GM19438 (cell line): ENCODE measurements around the gene AHRR.
"Not testable (repeated sequence)": the region's sequence is repeated elsewhere in the genome, so short reads cannot be mapped to it uniquely, and the experiment has no call there.

Source experiments
- ATAC-seq: cut with Tn5 transposase; IDR thresholded peaks from one replicate; pipeline ENCODE4 v1.9.1; 2021; ENCODE audit warnings: low read depth; ENCODE audit not compliant: unreplicated experiment

AHRR gene

DNA sequence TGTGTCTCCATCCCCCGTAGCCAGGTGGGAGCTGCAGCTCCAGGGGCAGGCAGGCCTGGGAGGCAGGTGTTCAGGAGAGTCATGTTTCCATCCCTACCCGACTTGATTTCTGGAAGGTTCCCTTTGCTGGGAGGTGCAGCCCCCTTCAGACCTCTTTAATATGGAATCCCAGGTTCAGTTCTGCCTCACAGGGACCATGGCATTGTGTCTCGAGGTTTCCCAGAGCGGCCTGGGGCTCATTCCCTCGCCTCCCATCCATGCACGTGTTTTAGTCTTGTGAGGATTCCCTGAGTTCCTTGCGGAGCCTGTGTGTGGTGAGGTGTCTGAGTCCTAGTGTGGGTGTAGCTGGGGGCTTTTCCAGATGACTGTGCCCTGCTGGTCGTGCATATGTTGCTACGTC lies 16.5 kb upstream of the AHRR start:
- ATAC-seq = no peak

GRCh38 chr5:305459-305858 lies 16.1 kb upstream of the AHRR start:
- no peak for ATAC-seq

- ATAC-seq = no peak
Observed at GRCh38 chr5:306011-306805, 15.3 kb upstream of the AHRR start.

GRCh38 chr5:307306-307705 lies 14.2 kb upstream of the AHRR start:
- no peak for ATAC-seq

DNA sequence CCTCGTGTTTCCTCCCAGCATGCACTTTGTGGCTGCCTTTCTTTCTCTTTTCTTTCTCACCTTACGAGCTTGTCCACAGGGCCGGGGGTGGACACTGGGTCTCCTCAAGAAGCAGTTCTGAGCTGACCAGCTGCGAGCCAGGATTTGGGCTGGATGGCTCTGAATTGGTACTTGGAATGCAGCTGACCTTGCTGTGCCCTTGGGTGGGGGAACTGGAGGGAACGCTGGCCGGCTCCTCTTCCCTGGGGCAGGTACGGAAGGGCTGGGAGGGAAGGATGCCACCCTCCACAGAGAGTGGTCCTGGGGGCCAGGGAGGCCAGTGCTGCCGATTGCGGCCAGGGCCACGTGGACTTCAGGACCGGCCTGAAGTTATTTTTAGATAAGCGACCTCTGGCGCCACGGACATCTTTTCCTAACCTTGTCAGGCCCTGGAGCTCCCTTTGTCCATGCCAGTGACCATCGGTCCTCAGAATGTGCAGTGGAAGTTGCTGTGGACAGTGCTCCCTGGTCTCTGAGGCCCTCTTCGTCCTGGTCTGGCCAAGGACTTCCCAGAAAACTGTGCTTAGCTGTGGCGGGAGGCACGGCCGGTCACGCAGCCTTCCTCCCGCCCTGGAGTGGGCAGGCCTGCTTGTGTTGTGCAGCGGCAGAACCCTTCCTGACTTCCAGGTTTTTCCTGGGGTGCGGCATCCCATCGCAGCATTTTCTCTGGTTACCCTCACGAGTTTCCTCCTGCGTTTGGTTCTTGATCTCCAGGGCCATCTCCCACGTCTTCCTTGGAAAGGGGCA lies 13.5 kb upstream of the AHRR start:
- no peak for ATAC-seq

GRCh38 chr5:308672-309271 lies 12.7 kb upstream of the AHRR start:
- ATAC-seq = no peak

GRCh38 chr5:309831-310230 lies 11.7 kb upstream of the AHRR start:
- not testable (repeated sequence) for ATAC-seq

- ATAC-seq = no peak
Observed at GRCh38 chr5:310516-310915, 11.0 kb upstream of the AHRR start.

- no peak for ATAC-seq
Observed at GRCh38 chr5:310941-311434, 10.5 kb upstream of the AHRR start.

- ATAC-seq = no peak
Observed at GRCh38 chr5:311963-312362, 9.6 kb upstream of the AHRR start.

DNA sequence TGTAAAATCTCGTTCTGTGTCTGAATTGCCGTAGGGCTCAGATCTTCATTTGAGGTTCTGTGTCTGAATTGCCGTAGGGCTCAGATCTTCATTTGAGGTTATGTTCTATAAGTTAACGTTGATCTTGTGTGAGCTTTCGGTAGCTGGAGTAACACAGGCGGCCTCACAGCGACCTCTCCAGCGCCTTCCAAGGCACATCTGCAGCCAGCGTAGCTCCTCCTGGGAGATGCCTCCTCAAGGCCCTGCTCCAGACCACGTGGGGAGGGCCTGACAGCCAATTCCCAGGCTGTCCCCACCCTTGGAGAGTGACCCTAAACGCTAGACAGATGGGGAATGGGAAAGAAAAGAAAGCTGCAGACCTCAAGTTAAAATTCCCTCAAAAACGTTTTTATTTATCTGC lies 8.7 kb upstream of the AHRR start:
- ATAC-seq = no peak

DNA sequence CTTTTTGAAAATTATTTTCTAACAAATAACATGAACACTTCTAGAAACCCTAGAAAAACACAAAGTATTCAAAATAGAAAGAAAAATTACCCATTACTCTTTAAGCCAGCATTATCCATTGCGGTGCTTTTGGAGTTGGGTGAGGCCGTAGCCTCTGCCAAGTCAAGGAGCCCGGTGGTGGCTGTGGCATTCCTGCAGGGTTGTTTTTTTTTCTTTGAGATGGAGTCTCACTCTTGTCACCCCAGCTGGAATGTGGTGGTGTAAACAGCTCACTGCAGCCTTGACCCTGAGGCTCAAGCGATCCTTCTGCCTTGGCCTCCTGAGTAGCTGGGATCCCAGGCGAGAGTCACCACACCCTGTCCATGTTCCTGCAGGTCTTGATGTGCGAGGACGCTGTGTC lies 8.2 kb upstream of the AHRR start:
- no peak for ATAC-seq

DNA sequence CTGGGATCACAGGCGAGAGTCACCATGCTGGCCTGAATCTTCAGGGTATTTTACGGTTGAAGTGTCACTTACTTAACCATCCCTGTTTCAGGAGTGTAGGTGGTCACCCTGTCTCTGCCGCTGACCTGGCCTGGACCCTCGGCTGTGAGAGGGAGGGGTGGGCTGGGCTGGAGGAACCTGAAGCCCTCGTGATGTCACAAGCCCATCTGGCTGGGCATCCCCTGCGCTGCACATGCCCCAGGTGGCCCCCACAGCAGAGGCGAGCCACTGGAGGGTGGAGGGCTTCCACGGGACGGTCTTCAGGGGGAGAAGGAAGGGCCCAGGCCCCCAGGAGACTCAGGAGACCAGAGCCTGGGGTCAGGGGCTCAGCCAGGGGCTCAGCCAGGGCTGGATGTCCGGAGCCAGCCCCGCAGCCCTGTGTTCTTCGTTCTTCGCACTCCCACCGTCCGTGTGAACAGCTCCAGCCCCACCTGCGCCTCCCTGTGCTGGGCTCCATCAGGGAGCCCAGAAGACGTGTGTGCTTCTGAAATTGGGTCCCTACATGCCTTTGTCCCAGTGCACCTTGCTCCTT lies 7.6 kb upstream of the AHRR start:
- ATAC-seq = no peak

GRCh38 chr5:314676-315487 lies 6.6 kb upstream of the AHRR start:
- ATAC-seq = no peak

GRCh38 chr5:315488-316209 lies 5.9 kb upstream of the AHRR start:
- no peak for ATAC-seq

DNA sequence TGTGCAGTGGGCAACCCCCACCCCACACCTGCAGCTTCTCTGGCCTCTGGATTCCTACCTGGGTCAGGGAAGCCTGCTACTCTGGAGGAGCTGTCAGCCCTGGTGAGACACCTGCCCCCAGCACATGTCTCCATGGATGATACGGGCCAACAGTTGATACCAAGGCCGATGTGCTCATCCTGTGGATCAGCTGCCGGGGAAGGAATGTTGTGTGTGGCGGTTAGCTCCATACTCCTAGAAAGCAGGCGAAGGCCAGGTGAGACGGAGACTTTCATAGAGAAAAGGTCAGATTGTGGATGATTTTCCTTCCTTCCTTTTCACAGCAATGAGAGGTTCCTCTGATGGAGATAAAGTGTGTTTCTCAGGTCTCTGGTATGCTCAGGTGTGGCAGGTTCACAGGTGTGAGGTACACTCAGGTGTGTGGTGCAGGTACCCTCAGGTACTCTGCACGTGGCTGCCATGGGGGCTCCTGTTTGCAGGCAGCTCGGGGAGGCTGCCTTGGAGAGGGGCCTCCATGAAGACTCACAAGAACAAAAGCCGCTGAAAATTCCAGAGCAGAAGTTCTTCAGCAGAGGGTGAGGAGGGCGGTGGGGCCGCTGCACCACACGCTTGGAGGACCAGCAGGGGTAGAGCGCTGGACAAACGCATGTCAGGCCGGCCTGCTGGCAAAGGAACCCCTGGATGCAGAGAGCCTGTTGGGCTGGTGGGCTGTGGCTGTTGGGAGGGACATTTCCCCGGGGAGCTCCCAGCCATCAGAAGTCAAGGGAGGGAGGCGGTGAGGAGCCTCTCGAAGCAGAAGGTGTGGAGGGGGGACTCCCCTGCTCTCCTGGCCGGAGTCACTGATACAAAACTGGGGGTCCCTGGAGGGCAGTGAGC lies 5.1 kb upstream of the AHRR start:
- ATAC-seq = peak; percentile 2

DNA sequence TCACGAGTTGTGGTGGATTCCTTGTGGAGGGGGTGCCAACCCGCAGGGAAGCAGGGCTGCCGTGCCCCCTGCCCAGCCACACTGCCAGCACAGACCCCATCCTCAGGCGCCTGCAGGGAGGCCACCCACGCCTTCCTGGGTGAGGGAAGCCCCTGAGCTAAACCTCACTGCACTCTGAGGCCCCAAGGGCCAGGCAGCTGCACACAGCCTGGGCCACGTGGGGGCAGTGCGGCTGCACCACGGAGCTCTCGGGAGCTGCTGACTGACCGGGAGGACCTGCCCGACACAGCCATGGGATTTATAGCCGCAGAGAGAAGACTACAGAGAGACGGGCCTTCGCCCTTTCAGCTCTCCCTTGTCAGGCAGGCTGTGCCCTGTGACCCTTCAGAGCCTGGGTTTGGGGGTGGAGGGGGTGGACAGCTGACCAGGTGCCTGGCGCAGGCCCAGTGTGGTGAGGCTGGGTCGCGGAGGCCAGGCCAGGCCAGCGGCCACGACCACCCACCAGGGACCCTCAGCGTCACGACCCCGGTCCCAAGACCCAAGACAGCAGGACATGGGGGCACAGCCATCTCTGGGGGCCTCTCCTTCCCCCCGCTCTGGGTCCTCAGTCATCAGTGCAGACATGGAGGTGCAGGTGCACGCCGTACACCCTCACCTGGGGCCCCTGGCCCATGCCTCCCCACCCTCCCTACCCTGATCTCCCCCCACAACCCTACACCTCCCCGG lies 4.3 kb upstream of the AHRR start:
- peak; percentile 52 for ATAC-seq

DNA sequence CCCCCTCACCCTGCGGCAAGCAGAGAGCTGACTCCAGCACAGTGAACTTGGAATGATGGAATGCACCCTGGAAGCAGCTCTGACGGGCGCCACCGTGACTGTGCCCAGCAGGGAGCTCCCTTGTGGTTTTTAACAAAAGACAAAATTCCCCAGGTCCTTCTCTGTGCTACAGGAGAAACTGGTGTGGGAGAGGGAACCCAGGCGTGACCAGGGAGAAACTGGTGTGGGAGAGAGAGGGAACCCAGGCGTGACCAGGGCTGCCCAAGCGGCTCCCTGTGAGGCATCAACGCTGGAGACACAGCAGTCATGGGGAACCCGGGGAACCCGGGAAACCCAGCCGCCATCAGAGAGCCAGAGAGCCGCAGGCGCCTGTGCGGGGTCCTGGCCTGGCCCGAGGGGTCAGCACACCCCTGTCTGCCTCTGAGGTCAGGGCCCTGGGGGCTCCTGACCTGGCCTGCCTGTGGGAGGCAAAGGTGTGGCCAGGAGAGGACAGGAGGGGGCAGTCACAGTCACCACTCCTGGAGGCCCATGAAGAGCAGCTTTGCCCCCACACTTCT lies 3.1 kb upstream of the AHRR start:
- ATAC-seq = no peak
